ENCODE results near the gene LEUTX. TPM values are rescaled to one million over a fixed set of nuclear protein-coding genes. Genes with fewer than 3 reads are reported as not detected.
A peak's percentile ranks its signal among the peaks of the same experiment; 100 is the strongest.
"Not testable (repeated sequence)": the region's sequence is repeated elsewhere in the genome, so short reads cannot be mapped to it uniquely, and the experiment has no call there.

LEUTX gene
- total RNA-seq, 2 experiments from 2014 or later = 0.35 TPM; not detected in 1

DNA sequence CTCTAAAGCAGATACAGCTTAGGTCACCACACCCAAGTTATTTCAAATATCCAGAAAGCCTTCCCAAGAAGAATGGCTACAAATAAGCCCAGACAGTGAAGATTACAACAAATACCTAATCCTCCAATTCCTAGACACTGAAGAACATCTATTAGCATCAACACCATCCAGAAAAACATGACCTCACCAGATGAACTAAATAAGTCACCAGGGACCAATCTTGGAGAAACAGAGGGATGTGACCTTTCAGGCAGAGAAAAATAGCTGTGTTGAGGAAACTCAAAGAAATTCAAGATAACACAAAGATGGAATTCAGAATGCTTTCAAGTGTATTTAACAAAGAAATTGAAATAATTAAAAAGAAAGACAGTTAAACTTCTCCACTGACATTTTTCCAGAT is 25.9 kb upstream of the LEUTX start:
- Mint-ChIP-seq H3K36me3 (ENCODE audit: low read depth) (no peaks in the 10 kb centered on the region), H3K4me3 (no peak overlapping the region), H3K9me3 (no peaks in the 10 kb centered on the region), H3K27ac (no peak overlapping the region), H3K27me3 (peaks cover 17% of the 10 kb centered on the region), H3K4me1 (no peaks in the 10 kb centered on the region)
- no peak for DNase-seq
- ChIA-PET POLR2A (no interaction called here), CTCF (no interaction called here)

DNA sequence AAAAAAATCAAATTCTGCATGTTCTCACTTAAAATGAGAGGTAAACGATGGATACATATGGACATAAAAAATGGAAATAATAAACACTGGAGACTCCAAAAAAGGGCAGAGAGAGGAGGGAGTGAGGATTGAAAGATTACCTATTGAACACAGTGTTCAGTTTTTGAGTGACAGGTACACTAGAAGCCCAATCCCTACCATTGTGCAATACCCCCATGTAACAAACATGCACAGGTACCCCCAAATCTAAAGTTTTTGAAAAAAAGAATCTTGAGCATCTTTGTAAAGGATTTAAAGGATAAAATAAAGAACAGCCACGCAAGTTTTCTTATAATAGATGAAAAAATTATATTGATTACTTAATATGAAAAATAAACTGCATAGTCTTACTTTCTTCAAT is 24.1 kb upstream of the LEUTX start:
- DNase-seq = no peak
- H3K9me3 Mint-ChIP-seq = no peaks in the 10 kb centered on the region
- H3K36me3 Mint-ChIP-seq (ENCODE audit: low read depth) = no peaks in the 10 kb centered on the region
- ChIA-PET POLR2A (no interaction called here), CTCF (interaction anchor here (1.0 to 1.2 kb wide), 2 partner anchors 38 to 89 kb away, joined by 3 read pairs; no protein-coding TSS in a partner anchor)
- peaks cover 6% of the 10 kb centered on the region for H3K4me1 Mint-ChIP-seq
- H3K27ac Mint-ChIP-seq = no peak overlapping the region
- no peak overlapping the region for H3K4me3 Mint-ChIP-seq
- H3K27me3 Mint-ChIP-seq = peaks cover 25% of the 10 kb centered on the region

DNA sequence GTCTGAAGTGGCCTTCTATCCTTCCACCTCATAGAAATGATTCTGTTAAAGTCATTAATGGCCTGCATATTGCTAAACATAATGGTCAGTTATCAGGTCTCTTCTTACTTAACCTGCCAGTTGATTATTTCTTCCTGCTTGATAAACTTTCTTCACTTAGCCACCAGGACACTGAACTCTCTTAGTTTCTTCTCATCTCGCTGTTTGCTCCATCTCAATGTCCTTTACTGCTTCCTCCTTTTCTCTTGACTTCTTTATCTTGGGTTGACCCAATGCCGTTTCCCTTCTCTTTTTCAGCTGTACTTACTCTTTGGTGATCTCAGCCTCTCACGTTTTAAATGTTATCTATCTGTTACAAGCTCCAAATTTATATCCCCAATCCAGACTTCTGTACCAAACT is 23.7 kb upstream of the LEUTX start:
- CTCF ChIA-PET = interaction anchor here (1.0 to 1.2 kb wide), 2 partner anchors 37 to 89 kb away, joined by 3 read pairs; no protein-coding TSS in a partner anchor
- Mint-ChIP-seq H3K9me3 (no peaks in the 10 kb centered on the region), H3K27ac (no peak overlapping the region), H3K36me3 (ENCODE audit: low read depth) (no peaks in the 10 kb centered on the region), H3K27me3 (peaks cover 25% of the 10 kb centered on the region), H3K4me3 (no peak overlapping the region), H3K4me1 (peaks cover 10% of the 10 kb centered on the region)
- POLR2A ChIA-PET = no interaction called here
- DNase-seq = no peak

DNA sequence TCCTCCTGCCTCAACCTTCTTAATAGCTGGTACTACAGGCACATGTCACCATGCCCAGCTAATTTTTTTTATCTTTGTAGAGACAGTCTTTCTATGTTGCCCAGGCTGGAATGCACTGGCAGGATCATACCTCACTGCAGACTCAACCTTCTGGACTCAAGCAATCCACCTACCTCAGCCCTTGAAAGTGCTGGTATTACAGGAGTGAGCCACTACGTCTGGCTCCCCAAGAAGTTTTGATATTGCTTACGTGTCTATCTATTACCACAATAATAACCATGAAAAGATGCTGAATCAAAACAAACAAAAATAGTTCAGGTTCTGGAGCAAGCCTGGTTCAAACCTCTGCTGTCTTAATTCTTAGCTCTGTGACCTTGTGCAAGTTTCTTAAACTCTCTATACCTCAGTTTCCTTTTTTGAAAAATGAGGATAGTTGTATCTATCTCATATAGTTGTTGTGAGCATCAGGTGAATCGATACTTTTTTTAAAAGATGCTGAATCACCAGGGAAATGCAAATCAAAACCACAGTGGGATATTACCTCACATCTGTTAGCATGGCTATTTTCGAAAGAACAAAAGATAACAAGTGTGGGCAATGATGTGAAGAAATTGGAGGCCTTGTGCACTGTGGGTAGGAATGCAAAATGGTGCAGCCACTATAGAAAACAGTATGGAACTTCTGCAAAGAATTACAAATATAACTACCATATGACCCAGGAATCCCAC is 19.0 kb upstream of the LEUTX start:
- ChIA-PET POLR2A (interaction anchor here (1.2 kb wide), 1 partner anchor 83 kb away, joined by 3 read pairs; no protein-coding TSS in a partner anchor), CTCF (interaction anchor here (1.2 kb wide), 1 partner anchor 87 kb away, joined by 3 read pairs; no protein-coding TSS in a partner anchor)
- no peaks in the 10 kb centered on the region for H3K36me3 Mint-ChIP-seq (ENCODE audit: low read depth)
- no peak overlapping the region for H3K27ac Mint-ChIP-seq
- no peak for DNase-seq
- H3K27me3 Mint-ChIP-seq = peaks cover 18% of the 10 kb centered on the region
- H3K4me3 Mint-ChIP-seq = no peak overlapping the region
- H3K9me3 Mint-ChIP-seq = no peaks in the 10 kb centered on the region
- peaks cover 15% of the 10 kb centered on the region for H3K4me1 Mint-ChIP-seq

DNA sequence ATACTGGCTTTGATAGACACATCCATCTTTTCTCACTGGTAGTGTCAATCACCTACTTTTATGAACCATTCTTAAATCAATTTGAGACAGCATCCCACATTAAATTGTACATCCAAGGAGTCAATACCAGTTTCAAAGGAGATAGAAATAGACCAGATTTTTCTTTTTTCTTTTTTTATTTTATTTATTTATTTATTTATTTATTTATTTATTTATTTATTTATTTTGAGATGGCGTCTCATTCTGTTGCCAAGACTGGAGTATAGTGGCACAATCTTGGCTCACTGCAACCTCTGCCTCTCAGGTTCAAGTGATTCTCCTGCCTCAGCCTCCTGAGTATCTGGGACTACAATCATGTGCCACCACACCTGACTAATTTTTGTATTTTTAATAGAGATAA is 16.8 kb upstream of the LEUTX start:
- CTCF ChIA-PET; H3K9me3 Mint-ChIP-seq; POLR2A ChIA-PET; H3K27ac Mint-ChIP-seq; H3K36me3 Mint-ChIP-seq (ENCODE audit: low read depth); DNase-seq; H3K4me3 Mint-ChIP-seq: not testable (repeated sequence)
- Mint-ChIP-seq H3K27me3 (peaks cover 18% of the 10 kb centered on the region), H3K4me1 (peaks cover 21% of the 10 kb centered on the region)

DNA sequence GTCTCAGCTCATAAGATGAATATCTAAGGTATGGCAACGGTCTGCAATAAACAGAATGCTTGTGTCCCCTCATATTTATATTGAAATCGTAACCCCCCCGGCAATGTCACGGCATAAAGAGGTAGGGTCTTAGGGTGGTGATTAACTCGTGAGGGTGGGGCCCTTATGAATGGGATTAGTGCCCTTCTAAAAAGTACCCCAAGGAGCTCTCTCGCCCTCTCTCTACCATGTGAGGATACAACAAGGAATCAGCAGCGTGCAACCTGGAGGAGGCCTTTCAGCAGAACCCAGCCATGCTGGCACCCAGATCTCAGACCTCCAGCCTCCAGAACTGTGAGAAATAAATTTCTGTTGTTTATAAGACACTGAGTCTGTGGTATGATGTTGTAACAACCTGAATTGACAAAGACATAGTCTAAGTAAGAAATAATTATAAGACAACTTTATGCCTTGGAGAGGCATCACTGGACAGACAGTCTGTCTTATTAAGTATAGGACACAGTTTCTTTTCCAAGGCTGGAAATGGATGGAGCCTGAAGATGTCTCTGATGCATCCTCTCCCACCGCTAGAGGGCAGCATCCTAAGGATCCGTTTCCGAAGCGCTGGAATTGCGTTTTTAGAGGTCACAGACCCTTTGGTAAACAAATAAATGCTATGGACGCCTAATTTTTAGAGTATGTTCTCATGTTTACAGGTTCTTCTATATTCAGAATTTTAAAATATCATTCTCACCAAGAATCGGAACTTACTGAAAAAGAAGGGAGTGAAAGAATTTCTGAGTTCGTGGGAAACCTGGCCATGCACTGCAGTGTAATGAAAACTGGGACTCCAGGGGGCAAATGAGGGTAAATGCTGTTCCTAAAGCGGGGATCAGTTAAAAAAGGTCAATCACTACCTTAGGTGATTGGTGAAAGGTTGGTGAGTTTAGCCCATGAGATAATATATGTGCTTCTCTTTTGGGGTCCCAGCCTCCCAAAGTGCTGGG is 13.3 kb upstream of the LEUTX start:
- H3K9me3 Mint-ChIP-seq = peaks cover 4% of the 10 kb centered on the region
- H3K4me3 Mint-ChIP-seq = no peak overlapping the region
- peaks cover 15% of the 10 kb centered on the region for H3K27me3 Mint-ChIP-seq
- DNase-seq = no peak
- peaks cover 8% of the 10 kb centered on the region for H3K4me1 Mint-ChIP-seq
- no peaks in the 10 kb centered on the region for H3K36me3 Mint-ChIP-seq (ENCODE audit: low read depth)
- POLR2A ChIA-PET = interaction anchor here (1.0 kb wide), 1 partner anchor 79 kb away, joined by 3 read pairs; no protein-coding TSS in a partner anchor
- CTCF ChIA-PET = interaction anchor here (0.7 to 1.7 kb wide), 8 partner anchors 16 to 453 kb away, joined by 3 to 6 read pairs (median 4); partner anchors contain the start of gene TTC9B
- no peak overlapping the region for H3K27ac Mint-ChIP-seq

DNA sequence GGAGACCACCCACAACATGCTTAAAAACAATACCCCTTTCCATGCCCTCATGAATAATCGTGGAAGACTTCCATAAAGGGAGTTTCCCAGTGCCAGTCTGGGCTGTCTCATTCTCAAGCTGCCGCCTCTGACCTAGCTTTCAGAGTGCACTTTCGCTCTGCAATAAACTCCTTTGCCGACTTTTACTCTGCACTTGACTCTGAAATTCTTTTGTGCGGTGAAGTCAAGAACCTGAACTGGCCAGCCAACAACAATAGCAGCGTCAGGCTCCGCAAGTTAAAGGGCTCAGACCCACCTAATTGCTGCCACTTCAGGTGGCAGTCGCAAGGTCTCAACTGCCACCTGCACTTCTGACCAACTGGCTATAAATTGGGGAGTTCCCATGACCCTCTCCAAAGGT is 10.3 kb upstream of the LEUTX start:
- H3K4me3 Mint-ChIP-seq = no peak overlapping the region
- CTCF ChIA-PET = interaction anchor here (1.4 to 2.3 kb wide), 2 partner anchors 24 to 216 kb away, joined by 3 to 6 read pairs; no protein-coding TSS in a partner anchor
- H3K27me3 Mint-ChIP-seq = peaks cover 34% of the 10 kb centered on the region
- H3K36me3 Mint-ChIP-seq (ENCODE audit: low read depth) = no peaks in the 10 kb centered on the region
- H3K4me1 Mint-ChIP-seq = peaks cover 7% of the 10 kb centered on the region
- POLR2A ChIA-PET = interaction anchor here (1.3 kb wide), 1 partner anchor 78 kb away, joined by 8 read pairs; the partner anchor contains the start of gene FBL
- no peak overlapping the region for H3K27ac Mint-ChIP-seq
- peaks cover 4% of the 10 kb centered on the region for H3K9me3 Mint-ChIP-seq
- no peak for DNase-seq

DNA sequence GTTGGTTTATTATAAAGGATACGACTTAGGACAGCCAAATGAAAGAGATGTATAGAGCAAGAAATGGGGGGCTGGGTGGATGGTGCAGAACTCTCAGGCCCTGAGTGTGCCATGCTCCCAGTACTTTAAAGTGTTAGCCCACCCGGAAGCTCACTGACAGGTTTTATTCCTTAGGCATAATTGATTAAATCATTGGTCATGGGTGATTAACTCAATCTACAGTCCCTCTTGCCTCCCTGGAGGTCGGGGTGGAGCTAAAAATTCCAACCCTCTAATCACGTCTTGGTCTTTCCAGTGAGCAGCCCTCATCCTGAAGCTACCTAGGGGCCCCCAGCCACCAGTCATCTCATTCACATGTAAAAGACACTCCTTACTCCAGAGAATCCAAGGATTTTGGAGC is 9.9 kb upstream of the LEUTX start:
- ChIA-PET CTCF (interaction anchor here (0.6 to 2.3 kb wide), 5 partner anchors 24 to 217 kb away, joined by 3 to 6 read pairs (median 4); partner anchors contain the start of gene DYRK1B), POLR2A (no interaction called here)
- peaks cover 32% of the 10 kb centered on the region for H3K27me3 Mint-ChIP-seq
- peaks cover 7% of the 10 kb centered on the region for H3K4me1 Mint-ChIP-seq
- no peak overlapping the region for H3K4me3 Mint-ChIP-seq
- no peak overlapping the region for H3K27ac Mint-ChIP-seq
- no peak for DNase-seq
- peaks cover 4% of the 10 kb centered on the region for H3K9me3 Mint-ChIP-seq
- no peaks in the 10 kb centered on the region for H3K36me3 Mint-ChIP-seq (ENCODE audit: low read depth)

DNA sequence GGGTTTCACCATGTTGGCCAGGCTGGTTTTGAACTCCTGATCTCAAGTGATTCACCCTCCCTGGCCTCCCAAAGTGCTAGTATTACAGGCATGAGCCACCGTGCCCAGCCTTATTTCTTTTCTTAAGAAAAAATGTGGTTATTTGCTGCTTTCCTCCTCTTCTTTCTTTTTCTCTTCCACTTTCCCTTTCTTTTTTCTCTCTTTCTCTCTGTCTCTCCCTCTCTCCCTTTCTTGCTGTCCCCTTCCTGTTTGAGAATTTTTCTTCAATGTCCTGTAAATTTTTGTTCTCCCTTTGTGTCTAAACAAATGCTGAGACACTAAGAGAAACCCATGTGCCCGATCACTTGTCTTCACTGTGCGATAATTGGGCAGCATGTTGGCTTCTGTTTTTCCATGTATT is 2.2 kb downstream of the LEUTX start:
- H3K36me3 Mint-ChIP-seq (ENCODE audit: low read depth) = peaks cover 6% of the 10 kb centered on the region
- peaks cover 35% of the 10 kb centered on the region for H3K4me1 Mint-ChIP-seq
- no peak overlapping the region for H3K27ac Mint-ChIP-seq
- POLR2A ChIA-PET = no interaction called here
- CTCF ChIA-PET = interaction anchor here (1.1 to 1.8 kb wide), 3 partner anchors 10 to 16 kb away, joined by 3 to 10 read pairs (median 3); no protein-coding TSS in a partner anchor
- H3K4me3 Mint-ChIP-seq = no peak overlapping the region
- H3K27me3 Mint-ChIP-seq = peaks cover 50% of the 10 kb centered on the region
- no peak for DNase-seq
- no peaks in the 10 kb centered on the region for H3K9me3 Mint-ChIP-seq

DNA sequence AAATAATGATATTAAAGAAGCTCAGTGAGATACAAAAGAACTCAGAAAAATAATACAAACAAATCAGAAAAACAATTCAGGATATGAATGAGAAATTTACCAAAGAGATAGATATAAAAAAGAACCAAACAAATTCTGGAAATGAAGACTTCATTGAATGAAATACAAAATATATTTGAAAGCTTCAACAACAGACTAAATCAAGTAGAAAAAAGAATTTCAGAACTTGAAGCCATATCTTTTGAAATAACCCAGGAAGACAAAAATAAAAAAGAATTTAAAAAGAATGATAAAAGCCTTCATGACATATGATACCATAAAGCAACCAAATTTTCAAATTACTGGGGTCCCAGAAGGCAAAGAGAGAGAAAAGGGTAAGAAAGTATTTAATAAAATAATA is 9.6 kb downstream of the LEUTX start:
- peaks cover 3% of the 10 kb centered on the region for H3K36me3 Mint-ChIP-seq (ENCODE audit: low read depth)
- POLR2A ChIA-PET = no interaction called here
- H3K4me3 Mint-ChIP-seq = no peak overlapping the region
- H3K27ac Mint-ChIP-seq = no peak overlapping the region
- DNase-seq = no peak
- H3K4me1 Mint-ChIP-seq = peaks cover 4% of the 10 kb centered on the region
- H3K9me3 Mint-ChIP-seq = peaks cover 11% of the 10 kb centered on the region
- CTCF ChIA-PET = interaction anchor here (1.9 kb wide), 1 partner anchor 55 kb away, joined by 7 read pairs; no protein-coding TSS in a partner anchor
- H3K27me3 Mint-ChIP-seq = peaks cover 32% of the 10 kb centered on the region

DNA sequence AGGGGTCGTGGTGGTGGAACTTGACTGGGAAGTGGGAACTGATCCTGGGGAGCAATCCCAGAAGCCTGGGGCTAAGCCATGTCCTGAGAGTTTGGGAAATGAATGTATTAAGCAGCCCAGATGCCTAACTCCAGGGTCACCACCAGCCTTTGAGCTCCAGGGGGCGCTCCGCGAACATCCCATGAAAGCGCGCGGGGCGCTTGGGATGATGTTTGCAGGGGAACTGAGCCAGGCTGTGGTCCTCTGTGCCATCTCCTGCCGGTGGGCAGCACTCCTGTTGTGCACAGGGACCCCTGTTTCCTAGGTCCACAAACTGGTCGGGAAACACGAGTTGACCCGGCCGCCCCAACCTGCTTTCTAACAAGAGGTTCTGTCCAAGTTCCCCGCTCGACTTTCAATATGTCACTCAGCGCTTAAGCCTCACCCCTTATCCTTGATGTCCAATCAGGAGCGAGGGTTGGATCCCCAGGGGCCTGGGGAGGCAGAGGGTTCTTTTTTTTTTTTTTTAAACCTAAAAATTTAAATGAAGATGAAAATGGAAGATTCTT is 14.4 kb downstream of the LEUTX start:
- Mint-ChIP-seq H3K27ac (no peak overlapping the region), H3K4me1 (peaks cover 14% of the 10 kb centered on the region), H3K9me3 (peaks cover 8% of the 10 kb centered on the region), H3K4me3 (peak overlapping the region; percentile 73), H3K27me3 (peaks cover 24% of the 10 kb centered on the region), H3K36me3 (ENCODE audit: low read depth) (peaks cover 3% of the 10 kb centered on the region)
- DNase-seq = peak; percentile 78
- CTCF ChIA-PET = interaction anchor here (0.6 to 3.5 kb wide), 26 partner anchors 8 to 266 kb away, joined by 3 to 114 read pairs (median 3); partner anchors contain the start of genes DYRK1B, FBL, LEUTX and PSMC4
- POLR2A ChIA-PET = interaction anchor here (0.6 to 1.4 kb wide), 4 partner anchors 48 to 53 kb away, joined by 3 to 5 read pairs (median 3); partner anchors contain the start of gene FBL

DNA sequence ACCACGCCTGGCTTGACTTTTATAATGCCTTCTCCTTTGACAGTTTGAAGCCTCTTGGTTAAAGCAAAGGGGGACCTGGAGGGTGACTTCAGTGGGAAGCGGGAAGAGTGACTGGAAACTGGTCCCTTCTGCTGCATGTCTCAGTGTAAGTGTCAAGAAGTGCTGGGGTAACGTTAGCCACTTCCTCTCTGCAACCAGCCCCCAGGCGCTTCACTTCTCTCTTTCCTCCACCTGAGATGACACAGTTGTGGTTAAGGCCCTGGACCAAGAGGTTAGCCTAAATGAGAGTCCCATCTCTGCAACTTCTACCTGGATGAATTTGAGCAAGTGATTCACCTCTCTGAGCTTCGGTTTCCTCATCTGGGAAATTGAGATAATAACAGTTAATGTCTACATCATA is 16.3 kb downstream of the LEUTX start:
- POLR2A ChIA-PET = interaction anchor here (1.5 kb wide), 1 partner anchor 30 kb away, joined by 3 read pairs; no protein-coding TSS in a partner anchor

More for the DNA sequence above, 16.3 kb downstream of the LEUTX start:
- H3K36me3 Mint-ChIP-seq (ENCODE audit: low read depth) = no peaks in the 10 kb centered on the region
- H3K9me3 Mint-ChIP-seq = no peaks in the 10 kb centered on the region
- H3K4me1 Mint-ChIP-seq = peaks cover 14% of the 10 kb centered on the region
- CTCF ChIA-PET = interaction anchor here (1.1 to 3.2 kb wide), 4 partner anchors 20 to 94 kb away, joined by 3 to 30 read pairs (median 4); no protein-coding TSS in a partner anchor
- peaks cover 23% of the 10 kb centered on the region for H3K27me3 Mint-ChIP-seq
- no peak overlapping the region for H3K4me3 Mint-ChIP-seq
- H3K27ac Mint-ChIP-seq = no peak overlapping the region
- no peak for DNase-seq

All from activated CD4-positive, alpha-beta memory T cell treated with anti-CD3 and anti-CD28 coated beads, Interleukin-2, amount 10 ng/mL, durations not matched to agents 7 days and 5 days (primary cell).